GM10248 (cell line): Measurements from ENCODE around the gene DIP2C.

Source experiments
- CTCF ChIA-PET: fragments of 300-600 bp; sonication (Branson Sonifier 250); formaldehyde crosslinking; extraction: SDS; loops from one replicate; lab custom pipeline; 2021; ENCODE audit warnings: antibody characterized with exemption; lab: Yijun Ruan, JAX
- POLR2A ChIA-PET: fragments of 350-650 bp; sonication (Branson Sonifier 250); formaldehyde crosslinking; extraction: SDS; loops from one replicate; lab custom pipeline; 2020; ENCODE audit warnings: antibody characterized with exemption; lab: Yijun Ruan, JAX
- DNase-seq: peaks from one replicate; pipeline ENCODE4 v3.0.0; 2012; ENCODE audit errors: extremely low spot score
- CTCF ChIP-seq: IDR thresholded peaks from 2 replicates; pipeline ENCODE4 v1.5.1; 2012; ENCODE audit warnings: mild to moderate bottlenecking, low read depth; ENCODE audit errors: extremely low read depth, missing control alignments, control extremely low read depth

Gene DIP2C

GRCh38 chr10:422241-422640 is 267.2 kb downstream of the DIP2C start:
- DNase-seq: no peak
- ChIA-PET POLR2A (no interaction called here), CTCF (no interaction called here)
- TF ChIP-seq CTCF: no peak

- no peak for DNase-seq
- no peak for TF ChIP-seq CTCF
- CTCF ChIA-PET: no interaction called here
- POLR2A ChIA-PET: no interaction called here
Observed at GRCh38 chr10:421170-421569, 268.3 kb downstream of the DIP2C start.

- no peak for DNase-seq
- ChIA-PET POLR2A (no interaction called here), CTCF (no interaction called here)
- no peak for TF ChIP-seq CTCF
Observed at GRCh38 chr10:420154-421121, 269.0 kb downstream of the DIP2C start.

GRCh38 chr10:418894-419293 is 270.6 kb downstream of the DIP2C start:
- TF ChIP-seq CTCF: no peak
- ChIA-PET CTCF (no interaction called here), POLR2A (no interaction called here)
- DNase-seq: no peak

GRCh38 chr10:418226-418625 is 271.2 kb downstream of the DIP2C start:
- POLR2A ChIA-PET: no interaction called here
- CTCF ChIA-PET: no interaction called here
- no peak for TF ChIP-seq CTCF
- no peak for DNase-seq

GRCh38 chr10:416091-416515 is 273.4 kb downstream of the DIP2C start:
- CTCF ChIA-PET: no interaction called here
- POLR2A ChIA-PET: no interaction called here

More at GRCh38 chr10:416091-416515, 273.4 kb downstream of the DIP2C start:
- TF ChIP-seq CTCF: no peak
- DNase-seq: no peak
